Measurements from ENCODE around the gene TMEFF2. TPM values are rescaled to one million over a fixed set of nuclear protein-coding genes. Genes with fewer than 3 reads are reported as not detected.

TMEFF2 gene
- total and polyA plus RNA-seq, 10 of the 15 experiments (the other 5 are each of a cell fraction or from before 2014, with no cell fraction given), result not detected

GRCh38 chr2:191912764-191913163, 282.0 kb downstream of the TMEFF2 start (continued):
- TF ChIP-seq PML (IDR thresholded peaks at IDR 0.05; ENCODE audit: low read length) (no peak), CBX5 (IDR thresholded peaks at IDR 0.05; ENCODE audit: low read depth) (no peak), RELB (IDR thresholded peaks at IDR 0.05; ENCODE audit: low read depth) (no peak), ATF7 (IDR thresholded peaks at IDR 0.05; ENCODE audit: low read depth) (no peak), HDAC6 (IDR thresholded peaks at IDR 0.05; ENCODE audit: unreplicated experiment) (no peak), ZNF217 (IDR thresholded peaks at IDR 0.05) (no peak), HDAC2 (IDR thresholded peaks at IDR 0.05) (no peak), ESRRA (IDR thresholded peaks at IDR 0.05; ENCODE audit: low read length) (no peak), E2F8 (IDR thresholded peaks at IDR 0.05; ENCODE audit: low read depth, partially characterized antibody) (no peak), RFX5 (IDR thresholded peaks at IDR 0.05; ENCODE audit: low read depth, low read length) (no peak), RELA (IDR thresholded peaks at IDR 0.05; ENCODE audit: borderline replicate concordance, partially characterized antibody) (no peak), SUPT20H (IDR thresholded peaks at IDR 0.05; ENCODE audit: borderline replicate concordance, control insufficient read depth, low read depth, low read length) (no peak)
- TF ChIP-seq, protein P1, sequence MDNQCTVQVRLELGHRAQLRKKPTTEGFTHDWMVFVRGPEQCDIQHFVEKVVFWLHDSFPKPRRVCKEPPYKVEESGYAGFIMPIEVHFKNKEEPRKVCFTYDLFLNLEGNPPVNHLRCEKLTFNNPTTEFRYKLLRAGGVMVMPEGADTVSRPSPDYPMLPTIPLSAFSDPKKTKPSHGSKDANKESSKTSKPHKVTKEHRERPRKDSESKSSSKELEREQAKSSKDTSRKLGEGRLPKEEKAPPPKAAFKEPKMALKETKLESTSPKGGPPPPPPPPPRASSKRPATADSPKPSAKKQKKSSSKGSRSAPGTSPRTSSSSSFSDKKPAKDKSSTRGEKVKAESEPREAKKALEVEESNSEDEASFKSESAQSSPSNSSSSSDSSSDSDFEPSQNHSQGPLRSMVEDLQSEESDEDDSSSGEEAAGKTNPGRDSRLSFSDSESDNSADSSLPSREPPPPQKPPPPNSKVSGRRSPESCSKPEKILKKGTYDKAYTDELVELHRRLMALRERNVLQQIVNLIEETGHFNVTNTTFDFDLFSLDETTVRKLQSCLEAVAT (IDR thresholded peaks at IDR 0.05), result no peak
